Common myeloid progenitor, CD34-positive (primary cell): ENCODE results near the gene CD2BP2.
A peak's percentile ranks its signal among the peaks of the same experiment; 100 is the strongest.

Experiments
- CTCF ChIA-PET: fragments of 350-600 bp; sonication (Branson Sonifier 250); formaldehyde crosslinking; loops from one replicate; lab custom pipeline; 2021; ENCODE audit warnings: antibody characterized with exemption; lab: Charles Lee
- POLR2A ChIA-PET: fragments of 350-600 bp; sonication (Branson Sonifier 250); formaldehyde crosslinking; loops from one replicate; lab custom pipeline; 2021; ENCODE audit warnings: antibody characterized with exemption; lab: Charles Lee
- DNase-seq, 3 donors: peaks; one replicate each; pipeline versions ENCODE4 v3.0.0 to v3.0.0-alpha.2; 2013
- H3K27ac ChIP-seq, 2 experiments: 1 replicate in 1 of 2; 2 replicates in 1 of 2; pipeline ENCODE4 v1.7.0; 2013; ENCODE audit warnings: inconsistent platforms in 2 of 2, low read length in 2 of 2, mild to moderate bottlenecking in 2 of 2, low read depth in 1 of 2, moderate library complexity in 1 of 2; ENCODE audit not compliant: severe bottlenecking in 2 of 2, insufficient read depth in 1 of 2, poor library complexity in 1 of 2
- H3K27me3 ChIP-seq, 5 experiments: replicated peaks in 2 of 5; 1 replicate in 3 of 5; 2 replicates in 2 of 5; pipeline versions ENCODE4 v1.6.1 to v1.7.0; 2013; ENCODE audit warnings: low read length in 4 of 5, mild to moderate bottlenecking in 2 of 5, moderate library complexity in 2 of 5, inconsistent platforms in 1 of 5; ENCODE audit not compliant: insufficient read depth in 5 of 5, control insufficient read depth in 4 of 5
- H3K36me3 ChIP-seq, 4 experiments: 1 replicate in 2 of 4; 2 replicates in 2 of 4; pipeline versions ENCODE4 v1.6.1 to v1.7.0; 2013; ENCODE audit warnings: low read length in 3 of 4, control low read depth in 1 of 4, mild to moderate bottlenecking in 1 of 4; ENCODE audit not compliant: control insufficient read depth in 4 of 4, insufficient read depth in 4 of 4
- H3K4me1 ChIP-seq, 4 experiments: 1 replicate in 3 of 4; 2 replicates in 1 of 4; pipeline versions ENCODE4 v1.6.1 to v1.7.1; 2013; ENCODE audit warnings: low read length in 3 of 4, mild to moderate bottlenecking in 3 of 4, control low read depth in 1 of 4, inconsistent platforms in 1 of 4, moderate library complexity in 1 of 4; ENCODE audit not compliant: control insufficient read depth in 4 of 4, insufficient read depth in 4 of 4; ENCODE audit errors: control extremely low read depth in 1 of 4
- H3K4me3 ChIP-seq, 7 experiments: 1 replicate in 4 of 7; 2 replicates in 3 of 7; pipeline versions ENCODE4 v1.5.1 to v1.7.0; 2013; ENCODE audit warnings: mild to moderate bottlenecking in 7 of 7, low read length in 6 of 7, moderate library complexity in 6 of 7, inconsistent platforms in 2 of 7, low read depth in 2 of 7, control low read depth in 1 of 7; ENCODE audit not compliant: insufficient read depth in 4 of 7, control insufficient read depth in 1 of 7; ENCODE audit errors: extremely low read depth in 1 of 7
- H3K9me3 ChIP-seq, 5 experiments: 1 replicate in 4 of 5; 2 replicates in 1 of 5; pipeline versions ENCODE4 v1.6.1 to v1.7.1; 2013; ENCODE audit warnings: low read length in 4 of 5, mild to moderate bottlenecking in 2 of 5, inconsistent platforms in 1 of 5, low read depth in 1 of 5, moderate library complexity in 1 of 5; ENCODE audit not compliant: control insufficient read depth in 4 of 5, insufficient read depth in 2 of 5; ENCODE audit errors: control extremely low read depth in 1 of 5
- WGBS: methylation state at CpG from one replicate; pipeline ENCODE4 v1.1.5; 2013; ENCODE audit not compliant: insufficient coverage; 5-methylcytosine and 5-hydroxymethylcytosine counted together

CD2BP2 gene

DNA sequence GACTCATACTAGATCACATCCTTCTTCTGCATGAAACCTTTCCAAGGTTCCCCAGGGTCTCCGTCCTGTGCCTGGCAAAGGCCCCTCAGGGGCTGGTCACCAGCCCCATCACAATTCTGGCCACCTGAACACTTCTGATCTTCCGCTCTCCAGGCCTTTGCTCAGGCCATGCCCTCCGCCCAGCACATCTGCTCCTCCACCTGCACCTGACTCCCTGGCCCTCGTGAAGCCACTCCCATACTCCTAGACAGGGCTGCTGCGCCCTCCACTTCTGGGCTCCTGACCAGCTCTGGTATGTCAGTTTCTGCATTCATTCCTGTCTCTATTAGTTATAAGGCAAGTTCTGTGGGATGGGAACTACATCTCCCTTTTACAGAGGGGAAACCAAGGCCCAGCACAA, 17.6 kb upstream of the CD2BP2 start:
- Histone ChIP-seq H3K27ac (no peak overlapping the region), H3K4me1 (peaks cover 6 to 50% (median 43%) of the 10 kb centered on the region in 4 experiments)
- whole genome bisulfite sequencing = 89% methylated on average over 4 of the region's 5 CpGs

DNA sequence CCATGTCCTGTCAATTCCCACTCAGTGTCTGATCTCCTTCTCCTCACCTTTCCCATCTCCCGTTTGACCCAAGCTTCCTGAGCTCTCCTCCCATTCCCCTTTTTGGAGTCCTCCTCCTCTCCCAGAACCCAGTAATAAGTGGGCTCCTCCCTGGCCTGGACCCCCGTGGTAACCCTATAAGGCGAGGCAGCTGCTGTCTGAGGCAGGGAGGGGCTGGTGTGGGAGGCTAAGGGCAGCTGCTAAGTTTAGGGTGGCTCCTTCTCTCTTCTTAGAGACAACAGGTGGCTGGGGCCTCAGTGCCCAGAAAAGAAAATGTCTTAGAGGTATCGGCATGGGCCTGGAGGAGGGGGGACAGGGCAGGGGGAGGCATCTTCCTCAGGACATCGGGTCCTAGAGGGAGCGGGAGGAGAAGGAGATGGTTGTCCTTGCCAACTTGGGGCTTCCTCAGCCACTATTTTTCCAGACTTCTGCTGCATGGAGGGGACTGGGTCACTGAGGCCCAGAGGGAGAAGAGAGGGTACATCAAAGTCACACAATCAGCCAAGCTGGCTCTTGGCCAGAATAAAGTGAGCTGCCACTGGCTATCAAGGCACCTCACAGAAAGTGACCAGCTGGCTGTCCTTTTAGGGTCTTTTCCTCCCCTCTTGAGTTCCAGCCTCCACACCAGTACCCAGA, 17.1 kb upstream of the CD2BP2 start:
- H3K9me3 ChIP-seq = no peaks in the 10 kb centered on the region
- peaks cover 0 to 4% (median 3%) of the 10 kb centered on the region in 4 experiments for H3K36me3 ChIP-seq
- CTCF ChIA-PET = interaction anchor here (0.8 to 2.4 kb wide), 12 partner anchors 9 to 280 kb away, joined by 3 to 16 read pairs (median 5); partner anchors contain the start of genes CD2BP2, TBX6, ZNF48 and ZNF771
- no peaks in the 10 kb centered on the region for H3K27me3 ChIP-seq
- POLR2A ChIA-PET = no interaction called here
- no peak for DNase-seq
- H3K4me3 ChIP-seq = no peak overlapping the region
- no peak overlapping the region for H3K27ac ChIP-seq
- 89% methylated on average over 5 of the region's 6 CpGs for WGBS
- peaks cover 11 to 50% (median 43%) of the 10 kb centered on the region in 4 experiments for H3K4me1 ChIP-seq

More for the DNA sequence above, 17.6 kb upstream of the CD2BP2 start:
- no peak overlapping the region for H3K4me3 ChIP-seq
- POLR2A ChIA-PET = no interaction called here
- no peaks in the 10 kb centered on the region for H3K27me3 ChIP-seq
- no peaks in the 10 kb centered on the region for H3K36me3 ChIP-seq
- DNase-seq = no peak
- CTCF ChIA-PET = interaction anchor here (1.3 to 2.4 kb wide), 3 partner anchors 10 to 281 kb away, joined by 3 to 7 read pairs (median 5); partner anchors contain the start of genes TBX6 and ZNF48
- H3K9me3 ChIP-seq = no peaks in the 10 kb centered on the region

DNA sequence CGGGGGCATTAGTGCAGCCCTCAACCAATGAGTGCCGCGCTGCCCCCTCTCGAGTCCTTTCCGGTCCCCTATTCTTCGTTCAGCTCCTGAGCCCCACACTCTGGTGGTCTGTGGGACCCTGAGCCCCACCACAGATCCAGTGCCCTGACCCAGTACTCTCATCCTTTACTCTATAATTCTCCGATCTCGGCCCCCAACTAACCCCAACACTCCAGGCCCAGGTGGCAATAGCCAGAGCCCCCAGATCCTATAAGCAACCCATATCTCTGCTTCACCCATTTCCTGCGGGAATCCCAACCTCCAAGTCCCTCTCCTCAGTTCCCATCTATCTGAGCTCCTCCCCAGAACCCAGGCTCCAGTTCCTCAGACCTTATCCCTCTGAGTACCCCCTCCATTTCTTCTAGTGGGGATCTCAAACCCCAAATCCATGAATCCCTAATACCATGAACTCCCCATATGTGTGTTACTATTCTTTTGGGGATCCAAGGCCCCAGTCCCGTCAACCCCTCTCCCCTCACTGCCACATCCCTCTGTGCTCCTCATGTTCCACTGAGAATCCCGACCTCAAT, 16.2 kb upstream of the CD2BP2 start:
- ChIA-PET POLR2A (interaction anchor here (0.7 to 1.2 kb wide), 2 partner anchors 36 to 199 kb away, joined by 3 to 5 read pairs; partner anchors contain the start of gene ZNF771), CTCF (interaction anchor here (0.7 to 2.4 kb wide), 18 partner anchors 8 to 279 kb away, joined by 3 to 16 read pairs (median 4); partner anchors contain the start of genes CD2BP2, SEPTIN1, TBX6 and ZNF48)
- Histone ChIP-seq H3K4me3 (peak overlapping the region; percentile 11 to 76 (median 56)), H3K36me3 (peaks cover 0 to 7% (median 4%) of the 10 kb centered on the region in 4 experiments), H3K4me1 (peaks cover 11 to 45% (median 37%) of the 10 kb centered on the region in 4 experiments), H3K27me3 (no peaks in the 10 kb centered on the region), H3K9me3 (no peaks in the 10 kb centered on the region), H3K27ac (peak overlapping the region; percentile 25 to 82)
- WGBS = 32% methylated on average over 9 of the region's 11 CpGs
- no peak for DNase-seq

DNA sequence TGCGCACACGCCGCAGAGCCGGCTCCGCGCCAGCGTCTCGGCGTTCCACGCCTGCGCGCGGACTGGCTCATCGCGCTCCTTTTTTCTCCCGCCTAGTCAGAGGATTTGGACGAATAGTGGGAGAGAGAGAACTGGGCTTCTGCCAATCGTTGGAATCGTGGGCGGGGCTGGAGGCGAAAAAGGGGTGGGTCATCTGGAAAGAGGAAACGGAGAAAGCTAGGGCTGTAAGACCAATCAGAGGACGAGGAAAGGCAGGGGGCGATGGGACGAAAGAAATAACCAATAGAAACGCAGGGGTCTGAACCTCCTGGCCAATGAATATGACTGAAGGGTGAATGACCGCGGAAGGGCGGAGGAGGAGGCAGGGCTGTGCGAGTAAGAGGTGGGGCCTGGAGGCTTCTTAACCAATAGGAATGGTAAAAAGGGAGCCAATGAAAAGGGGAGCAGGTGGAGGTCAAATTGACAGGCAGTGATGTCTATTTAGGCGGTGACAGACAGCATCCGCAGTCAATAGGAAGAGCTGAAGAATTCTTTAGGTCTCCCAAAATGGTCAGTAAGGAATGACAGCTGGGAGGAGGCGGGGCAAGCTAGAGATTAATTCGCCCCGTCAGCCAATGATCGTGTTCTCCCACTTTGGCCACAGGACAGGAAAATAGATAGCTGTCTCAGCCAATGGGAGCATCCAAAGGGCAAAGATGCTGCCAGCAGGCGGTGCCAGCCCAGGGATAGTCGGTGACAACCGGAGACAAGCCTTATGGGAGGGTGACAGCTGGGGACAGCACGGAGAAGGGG, 15.5 kb upstream of the CD2BP2 start, which contains the start of gene TBC1D10B:
Gene TBC1D10B, minus strand, starts transcription at position 39 of the 792 bp plus-strand sequence. CDS start 311 bp downstream, outside the sequence.
- DNase-seq = peak; percentile 100
- H3K36me3 ChIP-seq = peaks cover 0 to 11% (median 4%) of the 10 kb centered on the region in 4 experiments
- peak within 1 kb of the TSS; percentile 25 to 82 for H3K27ac ChIP-seq
- ChIA-PET CTCF (interaction anchor here (0.6 to 2.2 kb wide), 14 partner anchors 8 to 90 kb away, joined by 3 to 16 read pairs (median 4); partner anchors contain the start of genes CD2BP2, SEPTIN1, ZNF48 and ZNF771), POLR2A (interaction anchor here (0.7 to 1.3 kb wide), 4 partner anchors 16 to 198 kb away, joined by 3 to 5 read pairs (median 3); partner anchors contain the start of genes CD2BP2, ZNF48 and ZNF771)
- 0% methylated on average over 23 of the region's 40 CpGs for WGBS
- H3K9me3 ChIP-seq = no peaks in the 10 kb centered on the region
- H3K4me3 ChIP-seq = peak within 1 kb of the TSS; percentile 68 to 93 (median 75)
- peaks cover 11 to 42% (median 32%) of the 10 kb centered on the region in 4 experiments for H3K4me1 ChIP-seq
- H3K27me3 ChIP-seq = no peaks in the 10 kb centered on the region

DNA sequence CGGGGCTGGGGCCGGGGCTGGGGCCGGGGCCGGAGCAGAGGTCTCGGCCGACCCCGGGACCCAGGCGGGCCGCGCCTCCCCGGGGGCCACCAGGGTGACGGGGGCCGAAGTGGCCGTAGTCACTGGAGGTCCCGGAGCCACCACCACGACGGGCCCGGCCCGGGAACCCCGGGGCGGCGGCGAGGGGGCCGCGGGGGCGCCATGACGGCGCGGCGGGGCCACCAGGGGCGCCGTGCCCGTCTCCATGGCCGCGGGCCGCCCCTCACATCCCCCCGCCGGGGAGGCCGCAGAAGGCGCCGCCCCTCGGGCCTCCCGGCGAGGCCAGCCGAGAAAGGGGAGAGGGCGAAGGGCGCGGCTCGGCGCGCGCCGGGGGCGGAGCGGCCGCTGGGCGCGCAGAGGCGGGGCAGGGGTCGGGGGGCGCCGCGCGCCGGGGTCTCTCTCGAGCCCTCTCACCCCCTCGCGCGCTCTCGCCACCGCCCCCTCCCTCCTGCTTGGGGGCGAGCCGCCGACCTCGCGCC, 14.9 kb upstream of the CD2BP2 start:
- POLR2A ChIA-PET = interaction anchor here (0.9 to 1.3 kb wide), 4 partner anchors 8 to 37 kb away, joined by 3 to 5 read pairs (median 3); partner anchors contain the start of genes CD2BP2, ZNF48 and ZNF771
- WGBS = 0% methylated on average over 55 of the region's 76 CpGs
- no peak for DNase-seq
- H3K36me3 ChIP-seq = peaks cover 0 to 17% (median 8%) of the 10 kb centered on the region in 4 experiments
- no peaks in the 10 kb centered on the region for H3K27me3 ChIP-seq
- H3K9me3 ChIP-seq = no peaks in the 10 kb centered on the region
- peak overlapping the region in 1 of 2 experiments; percentile 81 for H3K27ac ChIP-seq
- peaks cover 11 to 42% (median 32%) of the 10 kb centered on the region in 4 experiments for H3K4me1 ChIP-seq
- CTCF ChIA-PET = interaction anchor here (1.2 to 2.2 kb wide), 6 partner anchors 12 to 42 kb away, joined by 4 to 16 read pairs (median 6); partner anchors contain the start of genes SEPTIN1 and ZNF771
- peak overlapping the region; percentile 68 to 93 (median 75) for H3K4me3 ChIP-seq
